ENCODE results near the gene RAB15. TPM values are rescaled to one million over a fixed set of nuclear protein-coding genes. Genes with fewer than 3 reads are reported as not detected.

Gene RAB15
- total RNA-seq, 4 donors from 2014 or later, result 9.6 to 17.0 (median 15.1) TPM

DNA sequence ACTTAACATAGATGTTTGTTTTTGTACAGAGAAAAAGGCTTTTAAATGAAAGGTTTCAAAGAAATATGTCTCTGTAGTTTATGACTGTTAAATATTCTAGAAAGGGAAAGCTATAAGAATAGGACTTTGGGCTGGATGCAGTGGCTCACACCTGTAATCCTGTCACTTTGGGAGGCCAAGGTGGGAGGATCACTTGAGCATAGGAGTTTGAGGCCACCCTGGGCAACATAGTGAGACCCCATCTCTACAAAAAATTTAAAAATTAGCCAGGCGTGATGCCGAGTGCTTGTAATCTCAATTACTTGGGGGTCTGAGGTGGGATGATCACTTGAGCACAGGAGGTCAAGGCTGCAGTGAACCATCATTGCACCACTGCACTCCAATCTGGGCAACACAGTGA is 41.0 kb downstream of the RAB15 start:
- Histone ChIP-seq H3K4me3 (no peak overlapping the region), H3K36me3 (peaks cover 70% of the 10 kb centered on the region), H3K9me3 (no peaks in the 10 kb centered on the region), H3K4me1 (peaks cover 16% of the 10 kb centered on the region), H3K27ac (no peak overlapping the region), H3K27me3 (no peaks in the 10 kb centered on the region)
- WGBS, result 89% methylated on average over 2 of the region's 2 CpGs
- DNase-seq (ENCODE audit: low spot score in 2 of 2), result no peak
- TF ChIP-seq POLR2AphosphoS5 (IDR thresholded peaks at IDR 0.05), result no peak
- no peak for TF ChIP-seq EP300 (IDR thresholded peaks at IDR 0.05)
- no peak for TF ChIP-seq POLR2A (IDR thresholded peaks at IDR 0.05)

DNA sequence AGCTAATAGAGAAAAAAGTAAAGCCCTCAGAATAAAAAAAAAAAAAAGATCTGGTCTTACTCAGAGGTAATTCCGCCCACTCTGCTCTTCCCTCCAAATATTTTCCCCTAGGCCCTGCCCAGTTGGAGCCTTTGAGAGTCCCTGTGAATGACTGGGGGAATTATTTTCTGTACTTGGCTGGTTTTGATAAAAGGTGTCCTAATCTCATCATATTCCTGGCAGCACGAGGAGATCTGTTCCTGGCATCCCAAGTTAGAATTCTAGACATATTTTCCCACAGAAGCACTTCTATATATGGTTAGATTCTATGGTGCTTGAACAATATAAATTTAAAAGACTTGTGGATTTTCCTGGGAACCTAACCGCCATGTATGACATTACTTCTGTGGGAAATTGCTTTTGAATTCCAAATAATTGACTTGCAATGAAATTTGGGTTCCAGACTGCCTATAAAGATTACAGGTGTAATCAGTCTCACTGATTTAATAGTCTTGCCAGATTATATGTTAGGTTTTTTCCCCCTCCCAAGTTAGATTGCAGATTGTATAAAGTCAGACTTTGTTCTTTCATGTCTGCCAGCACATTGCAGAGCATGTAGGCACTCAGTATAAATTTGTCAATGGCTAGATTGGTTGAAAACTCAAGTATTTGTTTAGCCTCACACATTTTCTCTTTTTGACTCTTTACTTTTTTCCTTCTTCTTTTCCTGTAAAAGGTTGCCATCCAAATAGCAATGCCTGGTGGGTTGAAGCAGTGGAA is 41.9 kb downstream of the RAB15 start:
- 55% methylated on average over 3 of the region's 3 CpGs for WGBS
- no peak overlapping the region for H3K27ac ChIP-seq
- peaks cover 71% of the 10 kb centered on the region for H3K36me3 ChIP-seq
- peaks cover 16% of the 10 kb centered on the region for H3K4me1 ChIP-seq
- H3K9me3 ChIP-seq, result no peaks in the 10 kb centered on the region
- TF ChIP-seq CTCF (IDR thresholded peaks at IDR 0.05), result no peak
- no peak overlapping the region for H3K4me3 ChIP-seq
- DNase-seq (ENCODE audit: low spot score in 2 of 2), result no peak
- no peaks in the 10 kb centered on the region for H3K27me3 ChIP-seq

GRCh38 chr14:64929014-64929359 is 43.1 kb downstream of the RAB15 start:
- peaks cover 16% of the 10 kb centered on the region for H3K4me1 ChIP-seq
- 97% methylated on average over 3 of the region's 3 CpGs for WGBS
- H3K36me3 ChIP-seq, result peaks cover 79% of the 10 kb centered on the region
- no peaks in the 10 kb centered on the region for H3K27me3 ChIP-seq
- no peak overlapping the region for H3K27ac ChIP-seq
- TF ChIP-seq POLR2AphosphoS5 (IDR thresholded peaks at IDR 0.05) (no peak), POLR2A (IDR thresholded peaks at IDR 0.05) (no peak), CTCF (IDR thresholded peaks at IDR 0.05) (no peak), EP300 (IDR thresholded peaks at IDR 0.05) (no peak)
- no peaks in the 10 kb centered on the region for H3K9me3 ChIP-seq
- H3K4me3 ChIP-seq, result no peak overlapping the region
- no peak for DNase-seq (ENCODE audit: low spot score in 2 of 2)

DNA sequence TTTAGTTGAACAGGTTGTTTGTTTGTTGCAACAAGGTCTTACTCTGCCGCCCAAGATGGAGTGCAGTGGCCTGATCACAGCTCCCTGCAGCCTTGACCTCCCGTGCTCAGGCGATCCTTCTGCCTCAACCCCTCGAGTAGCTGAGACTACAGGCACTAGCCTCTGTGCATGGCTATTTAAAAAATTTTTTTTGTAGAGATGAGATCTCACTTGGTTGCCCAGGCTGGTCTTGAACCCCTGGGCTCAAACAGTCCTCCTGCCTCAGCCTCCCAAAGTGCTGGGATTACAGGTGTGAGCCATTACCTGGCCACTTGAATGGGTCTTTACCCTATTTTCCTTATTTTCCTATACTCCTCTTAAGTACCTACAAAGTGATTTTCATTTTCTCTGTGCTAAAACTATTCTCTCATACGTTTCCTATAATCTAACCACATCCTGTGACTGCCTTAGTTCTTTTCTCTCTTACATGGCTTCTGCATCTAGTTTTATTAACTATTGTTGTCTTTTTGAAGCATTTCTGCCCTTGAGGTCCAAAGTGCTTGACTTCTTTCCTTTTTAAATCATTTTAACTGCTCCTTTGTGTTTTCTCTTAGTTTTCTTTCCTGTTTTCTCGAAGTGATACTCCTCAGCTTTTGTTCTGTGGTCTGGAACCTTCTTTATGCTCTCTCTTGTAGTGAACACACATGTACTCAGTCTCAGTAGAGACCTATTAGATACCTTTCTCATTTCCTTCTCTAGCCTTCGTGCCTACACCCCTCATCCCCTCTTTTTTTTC is 43.7 kb downstream of the RAB15 start:
- no peak overlapping the region for H3K27ac ChIP-seq
- peaks cover 75% of the 10 kb centered on the region for H3K36me3 ChIP-seq
- H3K4me1 ChIP-seq, result peaks cover 16% of the 10 kb centered on the region
- TF ChIP-seq EP300 (IDR thresholded peaks at IDR 0.05) (no peak), CTCF (IDR thresholded peaks at IDR 0.05) (no peak), POLR2AphosphoS5 (IDR thresholded peaks at IDR 0.05) (no peak), POLR2A (IDR thresholded peaks at IDR 0.05) (no peak)
- H3K9me3 ChIP-seq, result no peaks in the 10 kb centered on the region
- H3K4me3 ChIP-seq, result no peak overlapping the region
- no peak for DNase-seq (ENCODE audit: low spot score in 2 of 2)
- no peaks in the 10 kb centered on the region for H3K27me3 ChIP-seq
- WGBS, result 83% methylated on average over 7 of the region's 7 CpGs

GRCh38 chr14:64927031-64927430 is 45.1 kb downstream of the RAB15 start:
- H3K9me3 ChIP-seq, result no peaks in the 10 kb centered on the region
- H3K4me1 ChIP-seq, result peaks cover 16% of the 10 kb centered on the region
- H3K36me3 ChIP-seq, result peaks cover 61% of the 10 kb centered on the region
- no peaks in the 10 kb centered on the region for H3K27me3 ChIP-seq
- DNase-seq (ENCODE audit: low spot score in 2 of 2), result no peak
- TF ChIP-seq POLR2A (IDR thresholded peaks at IDR 0.05) (no peak), CTCF (IDR thresholded peaks at IDR 0.05) (no peak), POLR2AphosphoS5 (IDR thresholded peaks at IDR 0.05) (no peak), EP300 (IDR thresholded peaks at IDR 0.05) (no peak)
- no peak overlapping the region for H3K4me3 ChIP-seq
- 91% methylated on average over 3 of the region's 3 CpGs for WGBS
- no peak overlapping the region for H3K27ac ChIP-seq

Data from suprapubic skin (tissue), 4 donors.